Left kidney (tissue), 2 donors: ENCODE results near the gene GUCA1A. TPM values are rescaled to one million over a fixed set of nuclear protein-coding genes. Genes with fewer than 3 reads are reported as not detected.
"Not testable (repeated sequence)": the region's sequence is repeated elsewhere in the genome, so short reads cannot be mapped to it uniquely, and the experiment has no call there.

Experiments
- DNase-seq: peaks from one replicate; pipeline ENCODE4 v3.0.0-alpha.2; 2013
- polyA plus RNA-seq: library from polyadenylated mRNA; unstranded; fragments of 120-200 nt; gene quantifications from one replicate; pipeline ENCODE4 v1.2.1, GENCODE V29; 2013; ENCODE audit not compliant: insufficient read length

GUCA1A gene
- polyA plus RNA-seq, 1 donor = 0.38 TPM

GRCh38 chr6:42210551-42210950 lies 37.4 kb downstream of the GUCA1A start:
- DNase-seq = no peak

GRCh38 chr6:42211726-42212125 lies 38.6 kb downstream of the GUCA1A start:
- DNase-seq = no peak

GRCh38 chr6:42212442-42212841 lies 39.3 kb downstream of the GUCA1A start:
- DNase-seq = no peak

- not testable (repeated sequence) for DNase-seq
These were observed 43.3 kb downstream of the GUCA1A start for GRCh38 chr6:42216495-42216894.

GRCh38 chr6:42217157-42217518 lies 44.0 kb downstream of the GUCA1A start:
- no peak for DNase-seq

DNA sequence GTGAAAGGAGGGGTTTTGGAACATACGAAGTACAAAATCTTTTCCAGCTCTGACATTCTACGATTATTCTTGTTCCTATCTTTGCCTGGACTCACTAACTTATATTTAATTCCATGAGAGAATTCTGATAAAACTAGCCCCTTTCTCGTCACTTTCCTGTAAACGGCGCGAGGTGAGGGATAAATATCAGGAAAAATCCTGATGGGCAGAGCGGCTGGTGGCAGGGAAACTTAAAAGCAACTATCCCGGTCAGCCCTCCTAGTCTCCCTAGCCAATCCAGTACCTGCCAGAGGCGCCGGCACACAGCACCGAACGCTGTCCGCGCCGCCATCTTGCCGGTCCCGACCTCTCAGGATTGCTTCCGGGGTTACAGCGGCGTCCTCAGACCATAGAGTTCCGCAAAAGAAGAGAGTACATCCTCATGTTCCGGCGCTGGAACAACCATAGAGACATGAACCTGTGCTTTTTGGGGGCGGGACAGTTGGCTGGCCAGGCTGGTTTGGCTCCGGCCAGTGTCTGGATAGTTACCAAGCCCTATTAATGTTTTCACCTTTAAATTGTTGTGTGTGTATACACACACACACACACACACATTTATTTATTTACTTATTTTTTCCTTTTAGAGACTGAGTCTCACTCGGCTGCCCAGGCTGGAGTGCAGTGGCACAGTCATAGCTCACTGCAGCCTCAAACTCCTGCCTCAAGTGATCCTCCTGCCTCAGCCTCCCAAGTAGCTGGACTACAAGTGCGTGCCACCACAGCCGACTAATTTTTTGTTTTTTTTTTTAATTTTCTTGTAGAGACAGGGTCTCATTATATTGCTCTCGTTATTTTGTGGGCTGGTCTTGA lies 44.6 kb downstream of the GUCA1A start, which contains the start of gene MRPS10:
TSS of gene MRPS10 (minus strand) at position 343 of the 849 bp plus-strand sequence. CDS start at position 331, 12 bp downstream.
- DNase-seq = peak; percentile 92

- no peak for DNase-seq
These were observed 47.6 kb downstream of the GUCA1A start for GRCh38 chr6:42220807-42221206.

DNA sequence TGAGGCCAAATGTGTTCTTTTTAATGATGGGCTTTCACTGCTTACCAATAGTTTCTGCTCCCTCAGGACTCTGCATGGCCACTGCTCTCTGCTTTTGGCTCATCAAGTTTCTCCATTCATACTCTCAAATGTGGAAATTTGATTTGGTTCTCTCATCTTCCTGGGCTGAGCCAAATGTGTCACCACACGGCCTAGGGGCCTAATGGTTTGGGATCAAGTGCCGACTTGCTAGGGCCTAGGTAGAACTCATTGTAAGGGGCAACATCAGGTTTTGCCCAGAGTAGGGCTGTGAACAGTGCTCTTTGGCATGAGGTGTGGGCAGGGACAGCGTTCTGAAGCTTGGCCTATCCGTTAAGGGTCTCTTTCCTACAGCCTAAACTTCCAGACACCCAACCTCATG lies 48.4 kb downstream of the GUCA1A start:
- no peak for DNase-seq

GRCh38 chr6:42222448-42222847 lies 49.3 kb downstream of the GUCA1A start:
- no peak for DNase-seq

DNA sequence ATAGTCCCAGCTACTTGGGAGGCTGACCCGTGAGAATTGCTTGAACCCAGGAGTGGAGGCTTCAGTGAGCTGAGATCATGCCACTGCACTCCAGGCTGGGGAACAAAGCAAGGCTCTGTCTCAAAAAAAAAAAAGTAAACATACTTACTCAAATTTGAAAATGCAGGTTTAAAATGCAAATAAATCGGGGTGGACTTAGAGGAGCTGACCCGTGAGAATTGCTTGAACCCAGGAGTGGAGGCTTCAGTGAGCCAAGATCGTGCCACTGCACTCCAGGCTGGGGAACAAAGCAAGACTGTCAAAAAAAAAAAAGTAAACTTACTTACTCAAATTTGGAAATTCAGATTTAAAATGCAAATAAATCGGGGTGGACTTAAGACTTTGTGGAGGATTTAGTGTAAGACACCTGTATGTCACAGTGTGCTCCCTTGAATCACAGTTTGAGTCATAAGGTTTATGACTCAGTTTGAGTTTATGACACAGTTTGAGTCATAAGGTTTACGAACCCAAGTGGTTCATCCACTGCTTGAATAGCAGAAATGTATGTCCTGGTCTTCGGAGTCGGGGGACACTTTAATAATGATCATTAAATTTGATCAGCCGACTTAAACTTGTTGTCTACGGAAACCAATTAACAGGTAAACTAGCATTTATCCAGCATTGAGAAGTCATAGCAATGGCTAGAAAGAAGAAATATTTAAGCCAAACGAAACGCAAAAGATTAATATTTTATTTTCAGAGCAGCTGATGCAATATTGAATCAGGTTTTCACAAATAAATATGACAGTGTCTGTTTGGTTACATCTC lies 51.3 kb downstream of the GUCA1A start:
- DNase-seq = no peak

DNA sequence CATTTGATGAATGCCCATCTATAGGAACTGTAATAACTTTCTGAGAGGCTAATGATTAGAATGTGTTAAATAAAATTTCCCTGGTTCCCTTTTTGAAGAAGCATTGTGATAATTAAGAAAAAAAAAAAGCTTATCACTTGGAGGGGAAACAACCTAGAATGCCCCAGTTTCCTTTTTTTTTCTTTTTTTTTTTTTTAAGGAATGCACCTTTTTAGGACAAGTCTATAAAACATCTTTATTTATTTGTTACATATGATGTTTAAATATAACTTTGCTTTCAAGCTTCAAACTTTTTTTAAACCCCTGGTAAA lies 51.8 kb downstream of the GUCA1A start:
- DNase-seq = no peak

GRCh38 chr6:42225419-42225818 lies 52.3 kb downstream of the GUCA1A start:
- no peak for DNase-seq

DNA sequence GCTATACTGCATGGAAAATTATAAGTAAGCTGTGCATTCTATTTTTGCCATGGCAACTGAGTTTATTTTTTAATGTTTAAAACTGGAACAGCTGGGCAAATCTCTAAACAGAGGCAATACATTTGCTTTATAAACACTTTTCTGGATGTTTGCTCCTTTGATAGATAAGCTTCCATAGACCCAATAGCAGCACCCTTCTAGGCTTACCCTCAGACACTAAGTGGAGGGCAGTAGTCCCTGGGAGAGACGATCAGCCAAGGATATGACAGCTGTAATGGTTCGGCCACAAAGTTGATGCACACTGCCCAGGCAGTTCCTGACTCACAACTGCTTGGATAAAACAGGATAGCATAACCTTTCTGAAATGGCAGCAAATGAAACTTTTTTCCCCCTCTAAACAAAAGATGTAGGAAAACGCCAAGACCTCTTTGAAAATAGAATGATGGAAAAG lies 53.0 kb downstream of the GUCA1A start:
- DNase-seq = no peak

DNA sequence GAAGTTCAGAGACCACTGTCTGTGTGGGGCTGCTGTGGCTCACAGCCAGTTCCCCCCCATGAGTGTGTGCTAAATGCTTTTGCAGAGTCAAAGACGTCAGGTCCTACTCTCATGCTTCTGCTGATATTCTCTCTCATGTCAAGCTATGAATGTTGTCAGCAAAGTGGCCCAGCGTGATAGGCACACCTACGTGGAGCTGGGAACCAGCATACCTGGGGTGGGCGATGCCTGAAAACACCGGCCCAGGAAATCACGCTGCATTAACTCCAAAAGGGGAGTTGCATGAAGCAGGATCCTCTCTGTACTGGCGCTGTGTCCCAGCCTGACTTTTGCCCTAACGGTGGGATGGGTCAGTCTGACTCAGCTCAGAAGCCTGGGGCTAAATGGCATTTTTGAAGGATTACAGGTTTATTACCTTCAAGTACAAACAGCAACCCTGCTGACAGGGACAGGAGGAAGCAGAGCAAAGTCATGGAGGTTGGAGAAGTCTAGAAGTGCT lies 53.5 kb downstream of the GUCA1A start:
- no peak for DNase-seq

GRCh38 chr6:42227173-42227850 lies 54.1 kb downstream of the GUCA1A start:
- no peak for DNase-seq

DNA sequence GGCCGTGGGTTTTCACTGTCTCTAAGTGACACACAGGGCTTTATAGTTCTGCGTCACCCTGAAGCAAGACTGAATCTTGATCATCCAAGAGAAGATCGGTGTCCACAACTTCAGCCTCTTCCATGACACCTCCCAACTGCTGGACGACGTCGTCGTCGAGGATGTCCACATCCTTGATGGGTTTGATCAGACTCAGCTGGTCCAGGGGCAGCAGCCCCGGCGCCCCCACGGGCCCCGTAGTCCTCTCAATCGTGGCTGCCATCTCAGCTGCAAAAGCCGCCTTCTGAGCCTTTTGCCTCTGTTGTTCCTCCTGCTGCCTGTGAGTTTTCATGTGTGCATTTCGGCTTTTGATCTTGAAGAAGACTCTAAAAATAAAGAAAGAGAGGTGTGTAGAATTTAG lies 55.1 kb downstream of the GUCA1A start:
- DNase-seq = no peak

Other genes starting within 250 kb of the GUCA1A start
- gene CCND3, start 231.6 kb upstream of the GUCA1A start, polyA plus RNA-seq = 25.9 TPM
- 27.7 TPM for gene TAF8, start 122.8 kb upstream of the GUCA1A start, polyA plus RNA-seq
- 4.4 TPM for gene C6orf132, start 30.7 kb upstream of the GUCA1A start, polyA plus RNA-seq
- gene GUCA1B, start 21.6 kb downstream of the GUCA1A start, polyA plus RNA-seq = 1.9 TPM
- gene MRPS10, start 44.5 kb downstream of the GUCA1A start, polyA plus RNA-seq = 33.5 TPM